ENCODE results near the gene STAG2.

GRCh38 chrX:123993326-123993725, 31.8 kb downstream of the STAG2 start:
- no peak for TF ChIP-seq CTCF (IDR thresholded peaks at IDR 0.05)
- TF ChIP-seq POLR2A (IDR thresholded peaks at IDR 0.05): no peak

Data from lower leg skin (tissue), 3 donors.